Ishikawa (cell line): ENCODE data around the gene COIL.

Source experiments
- CEBPB ChIP-seq: IDR thresholded peaks from 2 replicates; pipeline ENCODE4 v1.6.1; 2012
- CREB1 ChIP-seq: IDR thresholded peaks from 2 replicates; pipeline ENCODE4 v1.6.1; 2012; ENCODE audit warnings: low read depth
- EGR1 ChIP-seq: IDR thresholded peaks from 2 replicates; pipeline ENCODE4 v1.6.1; 2012
- EP300 ChIP-seq: IDR thresholded peaks from 2 replicates; pipeline ENCODE4 v1.6.1; 2012; ENCODE audit warnings: borderline replicate concordance
- FOXM1 ChIP-seq: IDR thresholded peaks from 2 replicates; pipeline ENCODE4 v1.6.1; 2012; ENCODE audit warnings: low read depth, borderline replicate concordance
- MAX ChIP-seq: IDR thresholded peaks from 2 replicates; pipeline ENCODE4 v1.6.1; 2012
- NFIC ChIP-seq: IDR thresholded peaks from 2 replicates; pipeline ENCODE4 v1.6.1; 2012
- RAD21 ChIP-seq: IDR thresholded peaks from 2 replicates; pipeline ENCODE4 v1.6.1; 2012; ENCODE audit warnings: low read depth
- REST ChIP-seq: IDR thresholded peaks from 2 replicates; pipeline ENCODE4 v1.6.1; 2012; ENCODE audit warnings: low read depth, mild to moderate bottlenecking
- TAF1 ChIP-seq: IDR thresholded peaks from 2 replicates; pipeline ENCODE4 v1.6.1; 2012; ENCODE audit warnings: low read depth, mild to moderate bottlenecking
- TCF12 ChIP-seq: IDR thresholded peaks from 2 replicates; pipeline ENCODE4 v1.6.1; 2012; ENCODE audit warnings: low read depth
- TEAD4 ChIP-seq: IDR thresholded peaks from 2 replicates; pipeline ENCODE4 v1.6.1; 2012
- USF1 ChIP-seq: IDR thresholded peaks from 2 replicates; pipeline ENCODE4 v1.6.1; 2012
- YY1 ChIP-seq: IDR thresholded peaks from 2 replicates; pipeline ENCODE4 v1.6.1; 2012; ENCODE audit warnings: low read depth
- ZBTB7A ChIP-seq: IDR thresholded peaks from 2 replicates; pipeline ENCODE4 v1.6.1; 2012; ENCODE audit warnings: low read depth

The COIL gene

GRCh38 chr17:56960596-56961538, at the start of gene COIL:
Gene COIL, minus strand, starts transcription at chr17:56961050. Its CDS starts 31 bp downstream, at chr17:56961019.
- TF ChIP-seq EP300 (peak; percentile 38; the same call in 1 of the 2 replicates), TEAD4 (0 out of 2 replicates have a peak, but pooled peaks have one; percentile 24), ZBTB7A (peak; percentile 58; the same call in 1 of the 2 replicates), TAF1 (peak; percentile 80), FOXM1 (no peak), USF1 (peak; percentile 76), MAX (peak; percentile 81), YY1 (peak; percentile 92), EGR1 (peak; percentile 48; the same call in 1 of the 2 replicates), CEBPB (no peak), REST (no peak), RAD21 (peak; percentile 63)

- TF ChIP-seq REST (no peak), RAD21 (no peak), TCF12 (no peak), NFIC (no peak), TEAD4 (no peak), FOXM1 (no peak), EGR1 (no peak), EP300 (no peak), ZBTB7A (no peak), CREB1 (no peak), YY1 (no peak), CEBPB (no peak), TAF1 (no peak)
Observed at GRCh38 chr17:57010487-57010886, 49.6 kb upstream of the COIL start.

- TF ChIP-seq RAD21 (peak; percentile 63), FOXM1 (no peak)
Observed at GRCh38 chr17:57009737-57010445, 49.0 kb upstream of the COIL start.

- TF ChIP-seq TCF12, result no peak
- no peak for TF ChIP-seq NFIC
- TF ChIP-seq YY1, result no peak
- TF ChIP-seq USF1, result no peak
- TF ChIP-seq RAD21, result no peak
- no peak for TF ChIP-seq TEAD4
- TF ChIP-seq TAF1, result no peak
- no peak for TF ChIP-seq CEBPB
- no peak for TF ChIP-seq EGR1
- no peak for TF ChIP-seq FOXM1
- TF ChIP-seq REST, result no peak
- TF ChIP-seq MAX, result no peak
Observed at GRCh38 chr17:57008958-57009357, 48.1 kb upstream of the COIL start.
